IPS-NIHi7 (cell line): ENCODE measurements around the gene SYT3.
"Not testable (repeated sequence)": the region's sequence is repeated elsewhere in the genome, so short reads cannot be mapped to it uniquely, and the experiment has no call there.

Source experiments
- DNase-seq: peaks from one replicate; pipeline ENCODE4 v3.0.0; 2012; ENCODE audit warnings: mixed read lengths; ENCODE audit errors: extremely low spot score

SYT3 gene

DNA sequence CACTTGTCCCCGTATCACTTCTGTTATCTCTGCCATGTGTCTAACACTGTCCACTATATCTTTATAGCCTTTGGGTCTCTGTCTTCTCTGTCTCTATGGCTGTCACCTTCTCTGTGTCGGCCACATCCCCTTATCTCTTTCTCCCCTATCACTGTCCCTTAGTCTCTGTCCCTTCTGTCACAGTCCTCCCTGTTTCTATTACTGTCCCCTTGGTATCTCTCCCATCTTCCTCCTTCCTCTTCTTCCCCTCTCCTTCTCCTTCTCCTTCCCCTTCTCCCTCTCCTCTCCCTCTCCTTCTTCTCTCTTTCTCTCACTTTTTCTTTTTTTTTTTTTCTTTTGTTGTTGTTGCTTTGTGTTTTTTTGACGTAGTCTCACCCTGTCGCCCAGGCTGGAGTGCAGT is 36.7 kb downstream of the SYT3 start:
- no peak for DNase-seq

DNA sequence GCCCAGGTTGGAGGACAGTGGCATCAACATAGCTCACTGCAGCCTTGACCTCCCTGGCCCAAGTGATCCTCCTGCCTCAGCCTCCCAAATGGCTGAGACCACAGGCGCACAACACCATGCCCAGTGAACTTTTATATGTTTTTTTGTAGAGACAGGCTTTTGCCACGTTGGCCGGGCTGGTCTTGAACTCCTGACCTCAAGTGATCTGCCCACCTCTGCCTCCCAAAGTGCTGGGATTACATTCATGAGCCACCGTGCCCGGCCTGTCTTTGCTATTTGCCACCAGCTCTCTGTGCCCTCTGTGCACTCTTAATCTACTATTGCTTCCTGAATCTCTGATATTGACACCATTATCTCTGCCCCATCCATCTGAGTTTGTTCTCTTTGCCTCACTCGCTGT is 37.2 kb downstream of the SYT3 start:
- no peak for DNase-seq

DNA sequence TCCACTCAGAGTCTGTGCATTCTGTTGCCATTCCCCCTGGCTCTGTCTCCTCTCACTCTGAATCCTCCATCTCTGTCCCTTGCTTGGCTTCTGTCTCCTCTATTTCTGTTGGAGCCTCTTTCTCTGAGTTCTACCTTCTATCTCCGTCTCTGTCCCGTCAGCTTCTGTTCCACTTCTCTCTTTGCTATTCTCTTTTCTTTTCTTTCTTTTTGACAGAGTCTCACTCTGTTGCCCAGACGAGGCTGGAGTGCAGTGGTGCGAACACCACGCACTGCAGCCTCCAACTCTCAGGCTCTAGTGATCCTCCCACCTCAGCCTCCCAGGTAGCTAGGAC is 37.6 kb downstream of the SYT3 start:
- DNase-seq, result no peak

DNA sequence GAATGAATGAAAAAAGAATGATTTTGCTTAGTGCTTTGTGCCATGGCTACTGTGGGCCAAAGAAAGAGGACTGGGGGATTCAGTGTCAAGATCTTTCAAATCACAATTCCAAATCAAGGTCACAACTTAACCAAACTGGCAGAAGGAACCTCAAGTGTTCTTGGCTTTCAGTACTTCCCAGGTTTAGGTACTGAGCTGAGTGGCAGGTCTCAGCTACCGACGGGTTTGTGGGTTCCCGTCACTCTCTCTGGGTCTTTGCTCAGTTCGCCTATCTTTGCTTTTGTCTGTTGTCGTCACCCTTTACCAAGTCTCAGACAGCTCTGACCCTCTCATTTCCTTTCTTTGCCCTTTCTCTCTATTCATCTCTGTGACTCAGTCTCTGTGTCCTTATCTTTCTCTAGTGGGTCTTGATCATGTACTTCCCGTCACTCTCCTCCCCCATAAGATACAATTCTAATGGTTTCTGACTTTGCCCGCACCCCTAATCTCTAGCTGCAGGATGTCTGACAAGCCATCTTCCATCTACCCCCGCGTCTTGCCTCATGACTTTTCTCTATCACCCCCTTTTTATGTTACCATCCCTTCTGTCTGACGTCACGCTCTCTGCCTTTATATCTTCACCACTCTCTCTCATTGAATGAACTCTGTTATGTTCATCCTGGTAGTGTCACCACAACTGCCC is 38.1 kb downstream of the SYT3 start:
- no peak for DNase-seq

DNA sequence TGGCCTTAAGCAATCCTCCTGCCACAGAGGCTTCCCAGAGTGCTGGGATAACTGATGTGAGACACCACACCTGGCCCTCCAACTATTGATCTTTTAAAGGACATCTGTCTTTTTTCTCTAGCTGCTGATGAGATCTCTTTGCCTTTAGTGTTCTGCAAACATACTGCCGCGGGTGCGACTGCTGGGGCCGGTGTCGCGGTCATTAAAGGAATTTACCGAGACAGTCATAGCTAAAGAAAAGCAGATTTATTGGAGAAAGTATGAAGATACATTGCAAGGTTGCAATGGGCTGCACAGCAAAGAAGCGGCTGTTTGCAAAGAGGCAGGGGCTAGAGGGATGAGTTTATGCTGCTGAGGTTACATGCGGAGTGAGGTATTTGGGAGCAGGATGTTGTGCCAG is 40.3 kb downstream of the SYT3 start:
- peak; percentile 10 for DNase-seq

DNA sequence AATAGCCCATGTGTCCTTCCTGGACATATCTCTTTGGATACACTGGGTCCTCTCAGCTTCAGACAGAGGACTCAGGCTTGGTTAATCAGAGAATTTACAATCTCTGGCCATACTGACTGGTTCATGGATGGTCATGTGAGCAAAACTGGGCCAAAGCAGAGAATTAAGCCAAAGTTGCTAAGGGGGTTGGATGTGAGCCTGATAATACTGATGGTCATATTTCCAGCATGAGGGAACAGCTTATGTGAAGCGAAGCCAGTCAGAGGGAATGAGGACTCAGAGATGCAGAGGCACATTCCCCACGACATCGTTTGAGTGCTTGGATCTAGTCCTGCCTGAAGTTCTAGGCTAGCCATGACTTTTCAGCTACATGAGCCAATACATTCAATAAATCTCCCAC is 49.5 kb downstream of the SYT3 start:
- DNase-seq, result no peak

DNA sequence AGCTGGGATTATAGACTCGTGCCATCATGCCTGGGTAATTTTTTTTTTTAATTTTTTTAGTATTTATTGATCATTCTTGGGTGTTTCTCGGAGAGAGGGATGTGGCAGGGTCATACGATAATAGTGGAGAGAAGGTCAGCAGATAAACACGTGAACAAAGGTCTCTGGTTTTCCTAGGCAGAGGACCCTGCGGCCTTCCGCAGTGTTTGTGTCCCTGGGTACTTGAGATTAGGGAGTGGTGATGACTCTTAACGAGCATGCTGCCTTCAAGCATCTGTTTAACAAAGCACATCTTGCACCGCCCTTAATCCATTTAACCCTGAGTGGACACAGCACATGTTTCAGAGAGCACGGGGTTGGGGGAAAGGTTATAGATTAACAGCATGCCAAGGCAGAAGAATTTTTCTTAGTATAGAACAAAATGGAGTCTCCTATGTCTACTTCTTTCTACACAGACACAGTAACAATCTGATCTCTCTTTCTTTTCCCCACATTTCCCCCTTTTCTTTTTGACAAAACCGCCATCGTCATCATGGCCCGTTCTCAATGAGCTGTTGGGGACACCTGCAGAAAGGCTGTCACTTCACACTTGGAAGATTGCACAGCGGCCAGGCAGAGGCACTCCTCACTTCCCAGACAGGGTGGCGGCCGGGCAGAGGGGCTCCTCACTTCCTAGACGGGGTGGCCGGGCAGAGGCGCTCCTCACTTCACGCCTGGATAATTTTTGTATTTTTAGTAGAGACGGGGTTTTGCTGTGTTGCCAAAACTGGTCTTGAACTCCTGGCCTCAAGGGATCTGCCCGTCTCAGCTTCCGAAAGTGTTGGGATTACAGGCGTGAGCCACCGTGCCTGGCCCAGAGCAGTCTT is 57.7 kb downstream of the SYT3 start:
- not testable (repeated sequence) for DNase-seq

DNA sequence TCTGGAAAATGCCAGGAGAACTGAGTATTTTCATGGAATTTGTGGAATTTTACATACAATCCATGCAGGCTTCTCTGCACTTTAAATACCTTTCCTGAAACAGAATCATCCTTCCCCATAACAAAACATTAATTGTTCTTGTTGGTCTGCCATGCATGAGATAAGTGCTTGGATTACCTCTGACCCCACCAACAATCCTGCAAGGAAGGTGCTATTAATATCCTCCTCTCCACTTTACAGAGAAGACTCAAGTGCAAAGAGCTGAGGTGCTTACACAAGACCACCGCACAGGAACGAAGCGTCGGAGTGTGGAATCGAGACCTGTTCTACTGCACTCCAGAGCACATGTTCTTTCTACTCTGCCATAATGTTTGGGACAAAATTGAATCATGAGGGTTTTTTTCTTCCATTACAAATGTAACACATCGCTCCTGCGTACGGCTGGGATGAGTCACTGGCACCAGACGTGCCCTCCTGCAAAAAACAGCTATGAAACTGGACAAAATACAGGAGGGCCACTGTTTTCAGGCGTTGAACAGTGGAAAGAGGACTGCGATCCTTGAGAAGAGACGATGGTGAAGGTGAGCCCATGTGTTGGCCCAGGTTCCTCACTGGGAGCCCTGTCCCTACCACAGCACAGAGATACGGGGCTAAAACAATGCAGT is 58.6 kb downstream of the SYT3 start:
- DNase-seq, result peak; percentile 2

DNA sequence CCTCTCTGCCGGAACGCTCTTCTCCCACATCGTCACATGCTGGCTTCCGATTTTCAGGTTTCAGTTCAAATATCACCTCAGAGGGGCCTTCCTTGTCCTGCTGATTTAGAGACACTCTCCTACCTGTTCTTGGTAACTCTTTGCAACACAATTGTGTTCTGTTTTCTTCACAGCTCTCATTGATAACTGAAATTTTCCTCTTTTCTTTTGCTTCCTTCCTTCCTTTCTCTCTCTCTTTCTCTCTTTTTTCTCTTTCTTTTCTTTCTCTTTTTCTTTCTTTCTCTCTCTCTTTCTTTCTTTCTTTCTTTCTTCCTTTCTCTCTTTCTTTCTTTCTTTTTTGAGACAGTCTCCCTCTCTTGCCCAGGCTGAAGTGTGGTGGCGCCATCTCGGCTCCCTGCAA is 59.4 kb downstream of the SYT3 start:
- no peak for DNase-seq

DNA sequence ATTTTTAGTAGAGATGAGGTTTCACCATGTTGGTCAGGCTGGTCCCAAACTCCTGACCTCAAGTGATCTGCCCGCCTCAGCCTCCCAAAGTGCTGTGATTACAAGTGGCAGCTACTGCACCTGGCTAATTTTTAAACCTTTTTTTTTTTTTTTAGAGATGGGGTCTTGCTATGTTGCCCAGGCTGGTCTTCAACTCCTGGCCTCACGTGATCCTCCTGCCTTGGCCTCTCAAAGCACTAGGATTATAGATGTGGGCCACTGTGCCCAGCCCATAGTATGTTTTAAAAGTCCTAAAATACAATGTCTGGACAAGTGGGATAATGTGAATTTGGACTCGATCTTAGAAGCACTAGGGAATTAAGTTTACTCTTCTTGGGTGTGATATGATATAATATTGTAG is 62.9 kb downstream of the SYT3 start:
- DNase-seq, result not testable (repeated sequence)

DNA sequence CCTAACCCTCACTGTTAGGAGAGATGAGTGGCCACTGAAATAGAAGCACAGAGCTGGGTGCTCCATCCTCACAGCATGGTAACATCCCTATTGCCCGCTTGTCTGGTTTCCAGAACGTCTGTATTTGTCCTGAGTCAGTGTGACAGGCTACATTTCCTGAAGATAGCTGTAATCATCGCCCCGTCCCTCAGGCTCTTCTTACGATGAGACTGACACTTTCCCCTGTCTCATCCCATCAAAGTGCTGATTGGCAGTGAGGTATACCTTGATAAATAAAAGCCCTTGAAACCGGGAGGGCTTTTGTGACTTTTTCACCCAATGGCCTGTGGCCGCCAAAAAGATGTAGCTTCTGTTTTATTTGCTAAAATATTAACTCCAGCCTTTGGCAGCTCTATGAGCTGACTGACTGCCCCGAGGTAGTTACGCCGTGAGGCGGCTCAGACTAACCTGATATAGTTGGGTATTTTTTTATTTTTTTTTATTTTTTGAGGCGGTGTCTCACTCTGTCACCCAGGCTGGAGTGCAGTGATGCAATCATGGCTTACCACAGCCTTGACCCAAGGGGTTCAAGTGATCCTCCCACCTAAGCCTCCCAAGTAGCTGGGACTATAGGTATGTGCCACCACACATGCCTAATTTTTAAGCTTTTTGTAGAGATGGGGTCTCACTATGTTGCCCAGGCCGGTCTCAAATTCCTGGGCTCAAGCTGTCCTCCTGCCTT is 65.8 kb downstream of the SYT3 start:
- DNase-seq, result peak; percentile 0
